GM15510 (cell line): ENCODE data around the gene DMBT1.

Experiments used
- POLR2A ChIP-seq: IDR thresholded peaks from 3 replicates; pipeline ENCODE4 v1.6.1; 2011; ENCODE audit warnings: borderline replicate concordance; ENCODE audit not compliant: insufficient read length; ENCODE audit errors: extremely low read depth

The DMBT1 gene

DNA sequence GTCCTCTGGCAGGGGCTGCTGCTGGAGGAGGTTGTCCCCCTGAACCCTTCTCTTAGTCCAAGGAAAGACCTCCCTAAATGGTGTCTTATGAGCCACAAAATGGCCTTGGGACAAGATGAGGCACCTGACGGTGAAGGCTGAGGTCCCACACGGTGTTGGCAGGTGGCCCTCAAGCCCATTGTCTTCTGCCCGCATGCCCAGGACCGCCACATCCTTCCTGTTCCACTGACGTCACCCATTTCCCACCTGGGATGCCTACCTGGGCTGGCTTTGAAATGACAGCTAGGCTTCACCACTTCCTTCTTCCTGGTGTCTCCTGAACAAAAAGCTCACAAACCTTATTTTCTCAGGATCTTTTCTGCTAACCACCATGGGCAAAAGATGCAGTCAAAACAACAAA is 2.1 kb upstream of the DMBT1 start:
- no peak for TF ChIP-seq POLR2A

DNA sequence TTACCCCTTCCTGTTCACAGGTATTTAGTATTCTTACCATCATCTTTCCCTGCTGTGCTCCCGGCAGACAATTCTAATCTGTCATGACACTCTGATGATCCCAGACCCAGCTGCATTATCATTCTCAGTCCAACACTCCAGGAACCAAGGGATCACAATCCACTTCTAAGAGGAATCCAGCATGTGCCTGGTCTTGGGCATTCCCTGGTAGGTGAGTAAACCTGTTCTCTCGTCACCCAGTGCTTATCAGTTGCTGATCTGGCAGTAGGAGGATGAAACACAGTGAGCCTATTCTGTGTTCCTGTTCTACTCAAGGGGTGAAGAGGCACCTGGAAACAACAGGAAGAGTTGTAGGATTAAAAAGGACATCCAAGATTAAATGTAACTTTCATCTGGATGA is 1.3 kb upstream of the DMBT1 start:
- TF ChIP-seq POLR2A = no peak

- TF ChIP-seq POLR2A = no peak
Measured at GRCh38 chr10:122561212-122561611, 658 bp downstream of the DMBT1 start.

- TF ChIP-seq POLR2A = no peak
Measured at GRCh38 chr10:122561792-122562191, 1.2 kb downstream of the DMBT1 start.

DNA sequence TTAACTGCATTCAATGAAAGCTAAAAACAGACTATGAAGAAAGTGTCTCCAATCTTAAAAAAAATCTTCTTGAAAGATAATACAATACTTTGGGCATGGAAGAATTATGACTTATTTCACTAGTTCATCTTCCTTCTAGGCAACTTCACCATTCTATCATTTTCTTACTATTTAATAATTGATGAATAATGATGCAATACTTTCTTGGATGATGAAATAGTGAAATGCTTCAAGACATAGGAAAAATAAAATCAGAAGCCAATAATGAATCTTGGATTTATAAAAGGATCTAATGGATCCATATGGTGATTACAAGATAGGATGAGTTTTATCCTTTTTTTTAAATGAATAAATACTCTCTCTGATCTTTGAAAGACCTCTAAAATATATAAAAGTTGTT is 4.4 kb downstream of the DMBT1 start:
- TF ChIP-seq POLR2A = no peak

GRCh38 chr10:122565766-122566206 is 5.2 kb downstream of the DMBT1 start:
- TF ChIP-seq POLR2A = no peak

- TF ChIP-seq POLR2A = no peak
Measured at GRCh38 chr10:122566632-122567031, 6.1 kb downstream of the DMBT1 start.

- no peak for TF ChIP-seq POLR2A
Measured at GRCh38 chr10:122567056-122567660, 6.6 kb downstream of the DMBT1 start.

DNA sequence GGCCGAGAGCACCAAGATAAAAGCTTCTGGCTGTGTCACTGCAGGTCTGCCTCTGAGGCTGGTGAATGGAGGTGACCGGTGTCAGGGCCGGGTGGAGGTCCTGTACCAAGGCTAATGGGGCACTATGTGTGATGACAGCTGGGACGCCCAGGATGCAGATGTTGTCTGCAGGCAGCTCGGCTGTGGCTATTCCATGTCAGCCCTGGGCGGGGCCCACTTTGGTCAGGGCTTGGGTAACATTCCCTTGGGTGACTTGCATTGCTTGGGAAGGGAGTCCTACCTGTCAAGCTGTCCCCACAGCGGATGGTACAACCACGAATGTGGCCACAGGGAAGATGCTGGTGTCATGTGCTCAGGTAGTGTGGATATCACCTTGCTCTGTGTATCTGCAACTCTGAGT is 8.0 kb downstream of the DMBT1 start:
- no peak for TF ChIP-seq POLR2A

GRCh38 chr10:122570920-122571319 is 10.4 kb downstream of the DMBT1 start:
- no peak for TF ChIP-seq POLR2A

- TF ChIP-seq POLR2A = no peak
Measured at GRCh38 chr10:122571892-122572291, 11.3 kb downstream of the DMBT1 start.

DNA sequence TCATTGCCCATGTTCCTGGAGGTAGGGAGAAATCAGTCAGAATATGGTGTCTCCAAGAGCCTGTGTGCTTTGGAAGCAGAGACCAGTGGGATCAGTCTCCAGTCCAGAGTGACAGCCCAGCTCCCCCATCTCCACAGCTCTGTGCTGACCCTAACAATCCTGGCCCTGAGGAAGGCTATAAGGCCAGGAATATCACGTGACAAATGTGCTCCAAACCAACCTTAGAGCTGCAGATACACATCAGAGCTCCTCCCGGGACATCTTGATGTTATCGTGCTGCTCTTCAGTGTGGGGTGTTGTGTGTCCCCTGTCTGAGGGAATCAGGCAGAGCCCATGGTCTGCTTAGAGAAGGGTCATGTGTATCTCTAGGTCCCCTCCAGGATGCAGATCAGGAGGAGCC is 15.2 kb downstream of the DMBT1 start:
- no peak for TF ChIP-seq POLR2A

- TF ChIP-seq POLR2A = no peak
Measured at GRCh38 chr10:122576291-122576690, 15.7 kb downstream of the DMBT1 start.

GRCh38 chr10:122577311-122577885 is 16.8 kb downstream of the DMBT1 start:
- no peak for TF ChIP-seq POLR2A

DNA sequence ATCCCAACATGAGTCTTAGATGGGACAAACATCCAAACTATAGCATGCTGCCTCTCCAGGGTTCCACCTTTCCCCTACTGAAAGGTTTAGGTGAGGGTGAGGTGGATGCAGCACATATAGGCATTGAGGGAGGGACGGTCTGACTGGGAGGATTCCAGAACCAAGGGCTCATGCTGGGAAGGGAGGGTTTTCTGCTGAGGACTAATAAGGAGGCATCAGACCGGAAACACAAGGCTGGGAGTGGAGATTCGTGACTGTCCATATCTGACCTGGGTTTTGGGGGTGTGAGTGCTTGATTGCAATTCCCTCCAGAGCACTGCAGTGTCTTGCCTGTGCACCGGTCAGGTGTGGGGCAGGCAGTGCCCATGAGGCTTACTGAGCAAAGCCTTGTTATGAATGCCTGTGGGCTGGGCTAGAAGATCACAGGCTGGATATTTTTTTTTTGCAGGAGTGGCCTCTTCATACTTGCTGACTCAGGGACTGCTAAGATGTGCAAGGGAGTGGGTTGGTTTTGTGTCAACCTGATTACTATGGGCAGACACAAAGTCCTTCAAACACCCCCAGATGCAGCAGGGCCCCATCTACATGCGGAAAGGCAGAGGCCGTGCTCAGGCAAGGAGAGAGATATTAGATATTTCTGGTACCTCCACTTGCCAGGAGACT is 26.7 kb downstream of the DMBT1 start:
- no peak for TF ChIP-seq POLR2A

DNA sequence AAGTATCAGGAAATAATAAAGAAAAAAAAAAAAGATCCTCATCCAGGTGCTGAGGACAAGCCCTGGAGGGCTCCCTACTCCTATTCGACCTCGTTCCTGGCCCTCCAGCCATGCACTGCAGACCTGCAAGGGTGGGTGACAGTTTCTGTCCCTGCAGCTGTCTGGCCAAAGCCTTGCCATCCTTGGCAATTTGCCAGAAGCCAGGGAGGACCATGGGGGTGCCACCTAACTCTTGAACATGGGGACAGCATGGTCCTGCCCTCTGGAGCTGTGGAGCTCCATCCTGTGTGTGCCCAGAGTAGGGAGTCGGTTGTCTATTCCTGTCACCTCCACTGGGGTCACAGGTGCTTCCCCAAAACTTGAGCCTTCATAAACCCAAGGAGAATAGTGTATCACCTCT is 27.8 kb downstream of the DMBT1 start:
- TF ChIP-seq POLR2A = no peak
